Middle frontal gyrus (tissue), 1 donor: ENCODE results near the gene CBX2.
"Not testable (repeated sequence)": the region's sequence is repeated elsewhere in the genome, so short reads cannot be mapped to it uniquely, and the experiment has no call there.

ENCODE experiments used
- DNase-seq: peaks from one replicate; pipeline ENCODE4 v3.0.0-alpha.2; 2015; ENCODE audit warnings: low spot score; ENCODE audit errors: extremely low spot score

The CBX2 gene

DNA sequence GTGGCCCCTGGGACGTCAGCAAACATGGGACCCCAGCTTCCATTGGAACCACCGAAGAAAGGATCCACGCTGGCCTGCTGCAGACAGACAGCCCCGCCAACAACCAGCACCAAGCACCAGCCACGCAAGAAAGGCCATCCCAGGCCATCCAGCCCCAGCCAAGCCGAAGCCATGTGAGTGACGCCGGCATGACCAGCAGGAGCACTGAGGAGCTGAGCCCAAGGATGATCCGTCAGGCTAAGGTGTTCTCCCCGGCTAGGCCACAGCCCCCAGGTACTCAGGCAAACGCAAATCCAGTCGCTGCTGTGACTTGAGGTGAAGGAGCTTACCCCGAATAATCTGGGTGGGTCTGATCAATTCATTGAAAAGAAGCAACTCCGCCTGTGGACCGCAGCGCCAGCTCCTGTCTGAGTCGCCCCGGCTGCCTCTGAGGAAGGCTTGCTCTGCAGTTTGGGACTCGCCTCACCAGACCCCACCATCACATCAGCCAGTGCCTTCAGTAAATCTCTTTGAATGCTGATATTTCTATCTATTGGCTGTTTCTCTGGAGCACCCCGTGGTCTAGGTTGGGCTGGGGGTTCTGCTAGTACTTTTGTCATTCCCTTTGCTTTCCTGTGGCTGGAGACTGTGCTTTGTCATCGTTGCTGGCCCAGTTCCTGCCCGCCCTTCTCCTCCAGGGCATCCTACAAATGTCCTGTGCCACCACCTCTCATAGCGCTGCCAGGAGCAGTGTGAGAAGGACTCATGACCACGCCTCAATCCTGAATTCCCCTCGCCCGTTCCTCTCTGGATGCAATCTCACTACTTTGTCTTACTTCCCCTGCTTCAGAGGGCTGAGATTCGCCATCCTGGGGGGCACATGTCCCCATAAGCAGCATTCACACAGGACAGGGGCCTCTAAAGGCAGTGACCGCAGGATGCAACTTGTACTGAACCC lies 8.1 kb upstream of the CBX2 start:
- DNase-seq: no peak

DNA sequence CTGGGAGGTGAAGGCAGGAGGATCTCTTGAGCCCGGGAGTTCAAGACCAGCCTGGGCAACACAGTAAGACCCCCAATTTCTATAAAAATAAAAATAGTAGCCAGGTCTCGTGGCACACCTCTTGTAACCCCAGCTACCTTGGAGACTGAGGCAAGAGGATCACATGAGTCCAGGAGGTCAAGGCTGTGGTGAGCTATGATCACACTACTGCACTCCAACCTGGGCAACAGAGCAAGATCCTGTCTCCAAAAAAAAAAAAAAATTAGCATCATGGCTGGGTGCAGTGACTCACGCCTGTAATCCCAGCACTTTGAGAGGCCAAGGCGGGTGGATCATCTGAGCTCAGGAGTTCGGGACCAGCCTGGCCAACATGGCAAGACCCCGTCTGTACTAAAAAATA lies 6.7 kb upstream of the CBX2 start:
- no peak for DNase-seq

DNA sequence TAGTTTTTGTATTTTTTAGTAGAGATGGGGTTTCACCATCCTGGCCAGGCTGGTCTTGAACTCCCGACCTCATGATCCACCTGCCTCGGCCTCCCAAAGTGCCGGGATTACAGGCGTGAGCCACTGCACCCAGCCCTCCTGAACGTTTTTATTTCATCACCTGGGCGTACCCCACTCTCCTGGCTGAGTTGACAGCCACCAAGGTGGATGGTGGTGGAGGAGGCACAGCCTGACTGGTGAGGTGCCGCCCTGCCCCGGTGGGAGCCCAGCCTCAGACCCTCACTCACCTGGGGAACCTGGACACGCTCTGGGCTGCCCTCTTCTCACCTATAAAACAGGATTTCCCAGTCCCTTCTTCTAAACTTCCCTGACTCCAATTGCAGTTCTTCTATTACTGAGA lies 5.2 kb upstream of the CBX2 start:
- DNase-seq: not testable (repeated sequence)

DNA sequence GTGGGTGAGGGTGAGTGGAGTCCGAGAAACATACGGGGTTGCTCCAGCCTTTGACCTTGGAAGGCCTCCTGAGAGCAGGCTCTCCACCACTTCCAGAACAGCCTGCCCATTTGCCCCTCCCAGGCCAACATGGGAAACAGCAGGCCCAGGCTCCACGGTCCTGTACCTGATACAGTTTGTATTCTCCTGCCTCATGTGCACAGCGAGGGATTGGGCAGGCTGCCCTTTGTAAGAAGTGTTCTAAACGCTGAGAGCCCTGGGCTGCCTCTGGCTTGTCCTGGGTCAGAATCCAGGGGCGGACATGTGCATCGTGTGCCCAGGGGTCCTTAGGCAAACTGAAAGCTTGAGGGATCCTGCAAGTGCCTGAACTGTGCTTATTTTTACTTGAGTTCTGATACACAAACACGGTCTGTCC lies 3.4 kb upstream of the CBX2 start:
- DNase-seq: no peak

DNA sequence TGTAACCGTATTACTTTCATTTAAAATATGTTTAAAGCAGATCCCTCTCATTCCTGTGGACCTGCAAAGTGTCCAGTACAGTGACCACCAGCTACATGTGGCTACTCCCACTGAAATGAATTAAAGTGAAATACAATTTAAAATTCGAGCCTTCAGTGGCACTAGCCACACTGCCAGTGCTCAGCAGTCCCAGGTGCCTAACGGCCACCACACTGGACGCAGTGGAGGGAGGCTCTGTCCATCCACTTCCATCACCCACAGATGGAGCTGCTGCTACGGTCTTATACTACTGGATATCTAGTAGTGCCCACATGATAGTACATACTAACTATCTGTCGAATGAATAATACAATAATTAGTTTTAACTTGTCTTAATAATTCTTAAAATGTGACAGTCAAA lies 2.3 kb upstream of the CBX2 start:
- no peak for DNase-seq

DNA sequence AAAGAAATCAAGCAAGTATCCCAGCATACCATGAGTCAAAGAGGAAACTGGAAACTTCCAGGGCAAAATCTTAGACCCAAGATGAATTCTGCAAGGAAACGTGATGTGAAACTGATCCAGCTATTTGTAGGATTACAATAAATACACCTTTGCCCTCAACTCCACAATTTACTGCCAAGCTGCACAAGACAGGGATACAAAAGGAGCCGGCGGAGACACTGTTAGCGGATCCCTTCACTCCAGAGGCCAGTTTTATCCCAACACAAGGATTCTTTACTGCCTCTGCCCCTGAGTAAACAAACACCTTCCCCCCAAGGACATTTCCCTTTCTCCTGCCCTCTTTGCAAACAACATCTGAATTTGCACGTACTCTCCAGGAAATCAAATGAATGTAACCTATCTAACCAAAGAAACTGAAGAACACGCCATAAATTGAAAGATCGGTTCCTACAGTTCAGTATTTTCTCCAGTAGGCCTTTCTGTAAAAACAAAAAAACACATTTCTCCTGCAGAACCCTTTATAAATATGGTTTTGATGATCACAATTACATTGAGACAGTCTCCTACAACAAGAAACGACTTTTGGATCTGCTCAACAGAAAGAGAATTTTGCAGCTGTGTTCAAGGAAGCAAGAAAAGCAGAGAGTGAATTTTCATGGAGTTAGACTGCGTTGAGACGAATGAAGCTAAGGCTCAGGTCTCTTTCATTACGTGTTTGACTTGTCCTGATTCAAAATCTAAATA lies 1.4 kb upstream of the CBX2 start:
- DNase-seq: no peak

DNA sequence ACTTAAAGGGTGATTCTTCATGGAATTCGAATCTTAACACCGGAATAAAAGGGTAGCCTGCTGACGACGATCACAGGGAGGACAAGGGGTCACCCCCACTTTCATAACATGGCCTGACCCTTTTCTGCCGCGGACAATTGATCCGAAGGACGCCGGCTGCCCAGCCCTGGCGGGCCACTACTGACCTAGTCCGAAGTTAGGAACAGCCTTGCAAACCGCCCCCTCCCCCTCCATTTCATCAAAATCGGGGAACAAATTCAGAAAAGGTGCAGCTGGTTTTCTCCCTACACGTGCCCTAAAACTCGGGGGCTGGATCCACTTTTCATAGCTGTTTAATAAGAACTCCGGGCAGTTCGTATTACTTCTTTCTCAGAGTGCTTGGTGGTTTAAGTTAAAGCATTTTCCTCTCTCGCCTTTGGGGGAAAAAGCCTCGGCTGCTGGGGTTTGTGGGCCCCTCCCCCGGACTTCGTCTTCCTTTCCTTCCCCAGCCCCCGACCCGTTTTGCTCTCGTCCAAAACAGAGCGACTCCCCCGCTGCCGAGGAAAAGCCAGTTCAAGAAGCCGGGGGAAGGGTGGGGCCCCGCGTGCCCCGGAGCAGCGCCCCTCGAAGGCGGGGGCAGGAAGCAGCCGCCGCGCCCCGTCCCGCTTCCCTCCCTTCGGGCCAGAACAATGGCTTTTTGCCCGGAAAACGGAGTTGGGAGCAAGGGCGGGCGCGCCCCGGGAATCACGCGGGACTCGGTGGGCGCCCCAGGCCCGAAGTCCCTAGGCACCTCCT lies 641 bp upstream of the CBX2 start:
- no peak for DNase-seq

DNA sequence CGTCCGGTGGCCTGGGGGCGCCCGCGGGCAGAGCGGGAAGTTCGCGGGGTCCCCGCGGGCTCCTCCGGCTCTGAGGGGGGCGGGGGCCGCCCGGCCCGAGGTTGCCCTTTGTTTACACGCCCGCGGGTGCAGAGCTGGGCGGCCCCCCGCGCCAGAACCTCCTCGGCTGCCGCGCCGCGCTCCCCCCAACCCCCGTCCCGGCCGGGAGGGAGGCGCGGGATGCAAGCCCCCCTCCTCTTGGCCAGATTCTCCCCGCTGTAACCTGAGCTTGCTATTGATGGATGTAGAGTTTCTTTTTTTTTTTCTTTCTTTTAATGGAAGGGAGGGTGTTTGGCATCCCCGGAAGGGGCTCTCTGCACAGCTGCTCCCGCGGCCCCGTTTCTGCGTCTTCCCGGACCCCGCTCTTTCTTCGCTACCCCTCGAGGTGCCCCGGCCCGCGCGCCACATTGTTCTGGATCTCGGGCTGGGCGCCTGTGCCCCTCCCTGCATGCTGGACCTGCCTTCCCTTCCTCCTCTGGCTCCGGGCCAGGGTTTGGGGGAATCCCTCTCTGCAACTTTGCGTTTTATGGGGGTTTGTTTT lies 646 bp downstream of the CBX2 start:
- DNase-seq: no peak

DNA sequence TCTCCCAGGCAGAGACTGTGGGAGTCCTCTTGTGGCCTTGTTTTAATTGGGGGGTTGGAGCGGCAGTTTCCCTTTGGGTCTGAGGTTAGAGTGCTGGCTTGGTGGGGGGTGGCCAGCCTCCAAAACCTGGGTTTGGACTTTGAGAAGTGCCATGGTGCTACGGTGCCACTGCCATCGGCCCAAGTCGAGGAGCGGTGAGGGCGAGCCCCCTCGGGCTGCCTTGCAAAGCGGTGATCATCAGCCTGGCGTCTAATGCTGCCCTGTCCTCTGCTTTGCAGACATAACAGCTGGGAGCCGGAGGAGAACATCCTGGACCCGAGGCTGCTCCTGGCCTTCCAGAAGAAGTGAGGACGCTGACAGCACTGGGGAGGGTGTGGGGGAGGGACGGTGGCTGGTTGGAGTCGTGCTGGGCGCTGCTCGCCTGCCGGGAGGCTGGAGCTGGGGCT lies 1.2 kb downstream of the CBX2 start:
- no peak for DNase-seq

DNA sequence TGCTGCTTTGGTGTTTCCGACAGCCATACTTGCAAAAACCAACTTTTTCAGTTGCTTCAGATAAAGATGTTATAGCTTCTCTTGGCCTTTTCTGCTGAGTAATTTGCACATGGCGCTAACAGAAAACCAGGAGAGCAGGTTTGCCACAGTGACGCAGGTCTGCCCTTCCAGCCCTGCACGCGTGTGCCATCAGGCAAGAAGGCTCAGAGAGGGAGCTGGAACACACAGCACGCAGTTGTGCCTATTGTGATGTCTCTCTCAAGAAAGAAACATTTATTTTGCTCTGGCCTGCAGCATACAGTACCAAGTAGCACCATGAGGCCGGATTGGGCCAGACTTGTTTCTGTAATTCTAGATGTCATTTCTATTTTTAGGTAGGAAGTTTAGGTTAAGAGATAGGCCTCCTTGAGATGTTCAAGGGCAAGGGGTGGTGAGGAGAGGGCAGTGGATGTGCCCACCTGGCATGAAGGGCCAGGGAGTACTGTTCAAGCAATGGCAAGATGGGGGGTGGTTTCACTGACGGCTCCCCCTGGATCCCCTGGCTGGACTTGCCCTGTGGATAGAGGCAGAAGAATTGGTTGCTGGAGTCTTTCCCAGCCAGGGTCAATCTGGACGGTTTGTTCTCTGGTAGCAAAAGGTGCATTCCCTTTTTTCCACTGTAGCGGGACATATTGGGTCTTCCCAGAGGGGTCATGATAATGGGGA lies 1.9 kb downstream of the CBX2 start:
- no peak for DNase-seq

DNA sequence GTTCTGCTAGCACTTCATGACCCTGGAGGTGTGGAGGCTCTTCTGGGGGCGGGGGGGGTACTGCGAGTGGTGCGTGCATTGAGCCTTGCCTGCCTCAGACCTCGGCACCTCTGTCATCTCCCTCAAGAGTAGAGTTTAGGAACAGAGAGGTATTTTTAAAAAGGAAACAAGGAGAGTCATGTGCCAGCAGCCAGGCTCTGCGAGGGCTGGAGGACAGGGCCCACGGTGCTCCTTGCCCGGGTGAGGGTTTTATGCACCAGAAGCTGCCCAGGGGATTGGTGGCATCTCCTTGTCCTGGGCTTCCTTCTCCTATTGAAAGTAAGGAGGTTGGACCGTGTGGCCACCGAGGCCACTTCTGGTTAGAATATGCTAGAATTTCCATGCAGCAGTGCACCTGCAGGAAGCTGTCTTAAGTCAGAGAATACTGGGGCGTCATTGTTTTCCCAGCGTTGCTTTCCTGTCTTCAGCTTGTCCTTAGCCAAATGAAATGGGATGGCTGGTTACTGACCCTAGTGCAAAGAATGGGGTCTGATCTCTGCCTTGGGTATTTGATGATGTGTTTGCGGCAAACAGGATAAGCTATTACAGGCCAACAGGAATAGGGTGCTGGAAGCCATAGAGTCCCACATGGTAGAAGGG lies 3.2 kb downstream of the CBX2 start:
- DNase-seq: no peak

DNA sequence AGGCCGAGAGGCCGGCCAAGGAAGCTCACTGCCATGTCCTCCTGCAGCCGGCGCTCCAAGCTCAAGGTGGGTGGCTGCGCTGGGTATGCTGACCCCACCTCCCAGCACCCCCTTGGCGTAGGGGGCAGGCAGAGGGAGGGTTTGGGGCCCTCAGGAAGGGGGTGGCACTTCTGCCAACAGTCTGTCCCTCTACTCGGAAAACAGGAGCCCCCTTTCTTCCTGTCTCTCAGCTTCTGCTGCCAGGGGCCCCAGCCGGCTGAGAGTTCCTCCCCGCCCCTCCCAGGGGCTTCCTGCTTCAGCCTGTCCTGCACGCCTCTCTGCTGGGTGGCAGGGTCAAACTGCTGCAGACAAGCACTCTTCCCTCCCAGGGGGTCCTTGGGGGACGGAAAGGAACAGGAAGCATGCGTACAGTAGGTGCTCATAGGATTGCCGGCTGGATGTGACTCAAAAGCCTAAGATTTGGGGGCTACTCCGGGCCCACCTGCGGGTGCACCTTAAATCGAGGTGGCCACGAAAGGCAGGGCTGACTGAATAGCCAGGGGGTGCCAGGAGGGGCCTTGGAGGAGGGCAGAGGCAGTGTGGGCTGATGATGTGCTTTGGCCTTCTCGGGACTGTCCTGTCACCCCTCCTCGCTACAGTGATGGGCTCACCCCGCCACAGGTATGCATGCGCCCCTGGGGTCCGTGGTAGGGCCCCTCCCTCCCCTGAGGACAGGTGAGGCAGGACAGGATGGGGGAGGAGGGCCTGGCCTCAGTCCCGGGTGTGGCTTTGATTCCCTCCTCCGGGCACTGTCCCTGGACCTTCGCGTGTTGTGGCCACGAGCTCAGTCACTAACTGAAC lies 4.0 kb downstream of the CBX2 start:
- DNase-seq: no peak

DNA sequence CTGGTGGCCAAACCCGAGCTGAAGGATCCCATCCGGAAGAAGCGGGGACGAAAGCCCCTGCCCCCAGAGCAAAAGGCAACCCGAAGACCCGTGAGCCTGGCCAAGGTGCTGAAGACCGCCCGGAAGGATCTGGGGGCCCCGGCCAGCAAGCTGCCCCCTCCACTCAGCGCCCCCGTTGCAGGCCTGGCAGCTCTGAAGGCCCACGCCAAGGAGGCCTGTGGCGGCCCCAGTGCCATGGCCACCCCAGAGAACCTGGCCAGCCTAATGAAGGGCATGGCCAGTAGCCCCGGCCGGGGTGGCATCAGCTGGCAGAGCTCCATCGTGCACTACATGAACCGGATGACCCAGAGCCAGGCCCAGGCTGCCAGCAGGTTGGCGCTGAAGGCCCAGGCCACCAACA lies 5.9 kb downstream of the CBX2 start:
- DNase-seq: no peak

DNA sequence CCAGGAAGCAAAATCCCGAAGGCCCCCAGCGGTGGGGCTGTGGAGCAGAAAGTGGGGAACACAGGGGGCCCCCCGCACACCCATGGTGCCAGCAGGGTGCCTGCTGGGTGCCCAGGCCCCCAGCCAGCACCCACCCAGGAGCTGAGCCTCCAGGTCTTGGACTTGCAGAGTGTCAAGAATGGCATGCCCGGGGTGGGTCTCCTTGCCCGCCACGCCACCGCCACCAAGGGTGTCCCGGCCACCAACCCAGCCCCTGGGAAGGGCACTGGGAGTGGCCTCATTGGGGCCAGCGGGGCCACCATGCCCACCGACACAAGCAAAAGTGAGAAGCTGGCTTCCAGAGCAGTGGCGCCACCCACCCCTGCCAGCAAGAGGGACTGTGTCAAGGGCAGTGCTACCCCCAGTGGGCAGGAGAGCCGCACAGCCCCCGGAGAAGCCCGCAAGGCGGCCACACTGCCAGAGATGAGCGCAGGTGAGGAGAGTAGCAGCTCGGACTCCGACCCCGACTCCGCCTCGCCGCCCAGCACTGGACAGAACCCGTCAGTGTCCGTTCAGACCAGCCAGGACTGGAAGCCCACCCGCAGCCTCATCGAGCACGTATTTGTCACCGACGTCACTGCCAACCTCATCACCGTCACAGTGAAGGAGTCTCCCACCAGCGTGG lies 6.5 kb downstream of the CBX2 start:
- no peak for DNase-seq

DNA sequence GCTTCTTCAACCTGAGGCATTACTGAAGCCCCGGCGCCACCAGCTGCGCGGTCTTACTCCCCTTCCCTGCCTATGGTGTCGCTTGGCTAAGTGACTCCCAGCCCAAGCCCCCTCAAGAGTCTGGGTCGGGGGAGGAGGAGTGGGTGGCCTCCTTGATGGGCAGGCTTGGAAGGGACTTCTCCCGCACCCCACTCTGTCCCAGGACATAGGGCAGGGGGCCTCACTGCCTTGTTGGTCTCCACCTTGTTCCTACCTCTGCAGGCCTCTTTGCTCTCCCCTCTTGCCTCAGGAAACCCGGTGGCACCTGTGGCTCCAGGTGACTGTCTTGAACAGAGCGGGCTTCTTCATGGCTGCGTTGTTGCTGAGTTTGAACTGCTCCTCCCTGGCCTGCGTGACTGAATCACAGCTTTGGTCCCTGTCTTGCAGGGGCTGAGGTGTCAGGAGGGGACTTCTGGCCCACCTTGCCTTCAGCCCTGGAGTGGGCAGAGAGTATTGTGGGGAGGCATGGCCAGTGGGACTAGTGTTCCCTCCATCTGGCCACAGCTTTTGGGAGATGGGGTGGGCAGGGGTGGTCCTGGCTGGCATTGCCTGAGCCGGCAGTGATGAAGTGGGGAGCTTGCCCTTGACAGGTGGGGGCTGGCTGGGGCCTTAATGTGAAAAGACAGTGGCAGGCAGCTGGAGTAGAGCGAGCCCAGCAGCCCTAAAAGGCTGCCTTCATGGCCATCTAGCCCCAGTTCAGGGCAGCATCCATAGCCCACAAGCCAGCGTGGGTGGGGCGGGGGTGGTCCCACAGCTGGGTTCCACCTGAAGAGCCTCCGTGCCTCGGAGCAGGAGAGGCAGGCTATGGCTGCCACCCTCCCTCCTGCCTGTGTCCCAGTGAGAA lies 7.3 kb downstream of the CBX2 start:
- DNase-seq: no peak

DNA sequence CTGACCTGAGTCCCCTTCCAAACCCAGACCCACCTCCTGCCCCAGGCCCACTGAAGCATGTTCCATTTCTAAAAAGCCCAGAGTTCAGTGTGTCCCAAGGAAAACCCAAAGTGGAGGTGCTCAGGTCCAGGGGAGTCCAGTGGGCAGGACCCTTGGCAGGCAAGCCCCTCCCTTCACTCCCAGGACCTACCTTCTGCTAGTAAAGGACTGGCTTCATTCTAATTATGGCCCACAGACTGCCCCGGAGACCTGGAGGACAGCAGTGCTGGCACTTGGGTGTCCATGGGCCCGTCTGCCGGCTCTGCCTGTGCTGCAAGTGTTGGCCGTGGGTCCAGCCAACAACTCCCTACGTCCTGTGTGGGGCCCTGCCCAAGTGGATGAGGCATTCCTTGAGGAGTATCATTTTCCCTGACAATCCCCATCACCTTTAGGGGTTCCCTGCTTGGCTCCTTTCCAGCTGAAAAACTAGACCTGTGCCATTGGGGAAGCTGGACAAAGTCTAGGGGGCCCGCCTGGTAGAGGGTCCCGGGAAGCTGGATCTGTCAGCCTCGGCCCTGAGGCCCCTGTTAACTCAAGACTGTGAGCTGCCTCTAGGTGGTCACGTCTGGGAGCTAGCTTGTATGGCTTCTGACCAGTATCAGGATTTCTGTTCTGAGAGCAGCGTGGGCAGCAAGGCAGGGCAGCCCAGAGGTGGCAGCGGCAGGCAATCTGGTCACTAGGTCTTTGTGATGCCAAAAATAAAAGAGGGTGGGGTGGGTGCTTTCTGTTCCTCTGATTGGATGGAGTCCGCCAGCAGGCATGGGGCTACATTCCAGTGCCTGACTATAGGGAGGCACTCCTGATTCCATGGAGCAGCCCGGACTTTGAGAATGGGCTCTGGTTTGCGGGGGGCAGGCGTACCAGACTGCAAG lies 8.2 kb downstream of the CBX2 start:
- DNase-seq: no peak
